Stomach (tissue), 4 donors: Measurements from ENCODE around the gene ANK2.

Experiments
- EP300 ChIP-seq: sonication (generic); formaldehyde crosslinking; IDR thresholded peaks from one replicate; pipeline ENCODE4 v1.6.1; 2017; ENCODE audit warnings: antibody characterized with exemption
- POLR2AphosphoS5 ChIP-seq, 3 donors: sonication (generic); formaldehyde crosslinking; IDR thresholded peaks; one replicate each; pipeline ENCODE4 v1.6.1; 2016; ENCODE audit warnings: antibody characterized with exemption in 3 of 3
- TF ChIP-seq, protein P1 (sequence below), 7 experiments: fragments of 450-650 bp in 4 of 7; fragments of 200-600 bp in 3 of 7; sonication (generic) in 3 of 7; IDR thresholded peaks; one replicate each; pipeline ENCODE4 v1.5.1; 2016 to 2019; ENCODE audit warnings: antibody characterized with exemption in 7 of 7, control low read depth in 2 of 7, mild to moderate bottlenecking in 1 of 7

DNA sequence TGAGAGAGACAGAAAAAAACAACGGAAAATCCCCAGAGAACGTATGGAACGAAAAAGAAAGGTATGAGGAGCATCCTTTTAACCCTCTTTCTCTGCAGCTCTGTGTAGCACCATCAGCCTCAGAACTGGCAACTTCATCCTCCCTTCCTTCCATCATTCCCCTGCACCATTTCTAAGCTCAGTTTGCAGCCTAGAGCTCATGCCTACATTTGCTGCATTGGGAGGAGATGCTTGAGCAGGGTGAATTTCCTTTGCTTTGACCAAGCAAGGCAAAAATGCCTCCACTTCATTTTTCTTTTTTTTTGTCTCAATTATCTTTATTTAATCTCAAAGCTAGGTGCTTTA is 67.9 kb downstream of the ANK2 start:
- TF ChIP-seq, protein P1, sequence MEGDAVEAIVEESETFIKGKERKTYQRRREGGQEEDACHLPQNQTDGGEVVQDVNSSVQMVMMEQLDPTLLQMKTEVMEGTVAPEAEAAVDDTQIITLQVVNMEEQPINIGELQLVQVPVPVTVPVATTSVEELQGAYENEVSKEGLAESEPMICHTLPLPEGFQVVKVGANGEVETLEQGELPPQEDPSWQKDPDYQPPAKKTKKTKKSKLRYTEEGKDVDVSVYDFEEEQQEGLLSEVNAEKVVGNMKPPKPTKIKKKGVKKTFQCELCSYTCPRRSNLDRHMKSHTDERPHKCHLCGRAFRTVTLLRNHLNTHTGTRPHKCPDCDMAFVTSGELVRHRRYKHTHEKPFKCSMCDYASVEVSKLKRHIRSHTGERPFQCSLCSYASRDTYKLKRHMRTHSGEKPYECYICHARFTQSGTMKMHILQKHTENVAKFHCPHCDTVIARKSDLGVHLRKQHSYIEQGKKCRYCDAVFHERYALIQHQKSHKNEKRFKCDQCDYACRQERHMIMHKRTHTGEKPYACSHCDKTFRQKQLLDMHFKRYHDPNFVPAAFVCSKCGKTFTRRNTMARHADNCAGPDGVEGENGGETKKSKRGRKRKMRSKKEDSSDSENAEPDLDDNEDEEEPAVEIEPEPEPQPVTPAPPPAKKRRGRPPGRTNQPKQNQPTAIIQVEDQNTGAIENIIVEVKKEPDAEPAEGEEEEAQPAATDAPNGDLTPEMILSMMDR (IDR thresholded peaks at IDR 0.05) = no peak
- TF ChIP-seq EP300 (no peak), POLR2AphosphoS5 (IDR thresholded peaks at IDR 0.05) (no peak)
